Measurements from ENCODE around the gene RBM44.

RBM44 gene

DNA sequence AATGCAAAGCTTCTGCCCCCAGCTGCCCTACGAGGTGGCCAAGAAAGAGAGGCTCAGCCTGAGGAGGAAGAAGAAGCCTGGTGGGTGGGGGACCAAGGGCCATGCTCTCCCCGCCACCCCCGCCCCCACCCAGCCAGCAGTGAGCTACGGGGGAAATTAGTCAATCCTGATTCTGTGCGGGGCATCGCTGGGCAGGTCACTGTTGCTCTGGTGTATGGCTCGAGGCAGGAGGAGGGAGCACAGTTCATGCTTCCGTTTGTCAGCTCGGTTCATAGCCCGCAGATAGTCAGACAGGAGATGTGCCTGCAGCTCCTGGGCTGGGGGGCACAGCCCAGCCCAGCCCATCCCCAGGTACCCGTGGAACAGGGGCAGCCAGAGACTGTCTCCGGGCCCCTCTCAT, 78.0 kb downstream of the RBM44 start:
- Histone ChIP-seq H3K27ac (no peak overlapping the region), H3K27me3 (replicated peaks) (no peaks in the 10 kb centered on the region), H3K4me3 (ENCODE audit: low read depth, low read length) (no peak overlapping the region), H3K36me3 (replicated peaks) (no peaks in the 10 kb centered on the region)
- DNase-seq, result no peak
- in situ Hi-C loops (cut with HindIII; ENCODE audit: low pct_ligation_motif_present, low sequenced_read_pairs), result no loop called here
- TF ChIP-seq, protein P1, sequence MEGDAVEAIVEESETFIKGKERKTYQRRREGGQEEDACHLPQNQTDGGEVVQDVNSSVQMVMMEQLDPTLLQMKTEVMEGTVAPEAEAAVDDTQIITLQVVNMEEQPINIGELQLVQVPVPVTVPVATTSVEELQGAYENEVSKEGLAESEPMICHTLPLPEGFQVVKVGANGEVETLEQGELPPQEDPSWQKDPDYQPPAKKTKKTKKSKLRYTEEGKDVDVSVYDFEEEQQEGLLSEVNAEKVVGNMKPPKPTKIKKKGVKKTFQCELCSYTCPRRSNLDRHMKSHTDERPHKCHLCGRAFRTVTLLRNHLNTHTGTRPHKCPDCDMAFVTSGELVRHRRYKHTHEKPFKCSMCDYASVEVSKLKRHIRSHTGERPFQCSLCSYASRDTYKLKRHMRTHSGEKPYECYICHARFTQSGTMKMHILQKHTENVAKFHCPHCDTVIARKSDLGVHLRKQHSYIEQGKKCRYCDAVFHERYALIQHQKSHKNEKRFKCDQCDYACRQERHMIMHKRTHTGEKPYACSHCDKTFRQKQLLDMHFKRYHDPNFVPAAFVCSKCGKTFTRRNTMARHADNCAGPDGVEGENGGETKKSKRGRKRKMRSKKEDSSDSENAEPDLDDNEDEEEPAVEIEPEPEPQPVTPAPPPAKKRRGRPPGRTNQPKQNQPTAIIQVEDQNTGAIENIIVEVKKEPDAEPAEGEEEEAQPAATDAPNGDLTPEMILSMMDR (IDR thresholded peaks at IDR 0.05; ENCODE audit: low read depth, low read length, missing control alignments), result no peak

DNA sequence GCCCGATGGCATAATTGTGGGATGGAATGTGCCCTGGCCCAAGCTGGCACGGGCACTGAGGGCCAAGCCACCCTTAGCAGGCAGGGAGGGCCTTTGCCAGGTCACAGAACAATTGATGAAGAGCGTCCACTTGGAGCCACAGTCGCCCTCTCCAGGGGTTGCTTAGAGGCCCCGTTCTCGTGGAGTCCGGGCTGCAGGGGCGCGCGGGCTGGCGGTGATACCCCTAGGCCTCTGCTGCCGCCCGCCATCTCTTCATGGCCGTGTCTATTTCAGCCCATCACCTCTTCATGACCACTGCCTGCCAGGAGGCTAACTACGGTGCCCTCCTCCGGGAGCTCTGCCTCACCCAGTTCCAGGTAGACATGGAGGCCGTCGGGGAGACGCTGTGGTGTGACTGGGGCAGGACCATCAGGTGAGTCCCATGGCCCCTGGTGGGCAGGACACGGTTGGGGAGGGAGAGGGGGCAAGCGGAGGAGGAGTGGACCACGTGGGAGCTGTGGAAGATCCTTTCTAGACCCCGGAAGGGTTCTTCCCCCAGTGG, 78.4 kb downstream of the RBM44 start:
- in situ Hi-C loops (cut with HindIII; ENCODE audit: low pct_ligation_motif_present, low sequenced_read_pairs), result no loop called here
- no peak for DNase-seq
- Histone ChIP-seq H3K27me3 (replicated peaks) (no peaks in the 10 kb centered on the region), H3K27ac (no peak overlapping the region), H3K36me3 (replicated peaks) (no peaks in the 10 kb centered on the region), H3K4me3 (ENCODE audit: low read depth, low read length) (no peak overlapping the region)
- TF ChIP-seq, protein P1 (IDR thresholded peaks at IDR 0.05; ENCODE audit: low read depth, low read length, missing control alignments), result no peak

DNA sequence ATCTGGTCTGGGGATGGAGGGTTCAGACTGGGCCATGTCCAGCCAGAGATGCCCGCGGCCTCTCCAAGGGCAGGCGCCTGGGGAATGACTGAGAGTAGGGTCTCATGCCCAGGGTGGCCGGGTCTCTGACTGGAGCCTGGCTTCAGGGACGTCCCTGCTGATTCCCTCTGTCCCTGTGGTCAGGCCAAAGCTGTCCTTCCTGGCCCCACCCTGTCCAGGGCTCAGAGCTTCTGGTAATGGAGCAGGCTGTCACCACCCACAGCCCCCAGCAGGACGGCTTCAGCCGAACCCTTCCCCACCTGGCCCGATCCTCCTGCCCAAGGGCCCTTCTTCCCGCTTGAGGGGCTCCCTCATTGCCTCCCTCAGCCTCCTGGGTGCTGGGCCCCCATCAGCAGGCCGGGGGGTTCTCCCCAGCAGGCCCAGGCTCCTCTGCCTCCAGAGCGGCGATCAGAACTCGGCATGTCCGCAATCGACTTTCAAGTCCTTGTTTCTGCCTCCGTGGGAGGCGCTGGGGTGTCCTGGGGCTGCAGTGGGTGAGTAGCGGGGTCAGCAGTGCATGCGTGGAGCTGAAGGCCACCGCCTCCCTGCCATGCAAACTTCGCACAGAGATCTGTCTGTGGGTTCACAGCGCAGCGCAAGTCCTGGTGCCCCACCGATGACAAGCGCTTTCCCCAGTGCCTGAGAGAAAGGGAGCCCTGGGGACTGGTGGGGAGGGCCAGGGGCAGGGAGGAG, 79.2 kb downstream of the RBM44 start:
- TF ChIP-seq, protein P1 (IDR thresholded peaks at IDR 0.05; ENCODE audit: low read depth, low read length, missing control alignments), result no peak
- DNase-seq, result no peak
- H3K4me3 ChIP-seq (ENCODE audit: low read depth, low read length), result no peak overlapping the region
- H3K36me3 ChIP-seq (replicated peaks), result no peaks in the 10 kb centered on the region
- no peak overlapping the region for H3K27ac ChIP-seq
- in situ Hi-C loops (cut with HindIII; ENCODE audit: low pct_ligation_motif_present, low sequenced_read_pairs), result no loop called here
- H3K27me3 ChIP-seq (replicated peaks), result no peaks in the 10 kb centered on the region

DNA sequence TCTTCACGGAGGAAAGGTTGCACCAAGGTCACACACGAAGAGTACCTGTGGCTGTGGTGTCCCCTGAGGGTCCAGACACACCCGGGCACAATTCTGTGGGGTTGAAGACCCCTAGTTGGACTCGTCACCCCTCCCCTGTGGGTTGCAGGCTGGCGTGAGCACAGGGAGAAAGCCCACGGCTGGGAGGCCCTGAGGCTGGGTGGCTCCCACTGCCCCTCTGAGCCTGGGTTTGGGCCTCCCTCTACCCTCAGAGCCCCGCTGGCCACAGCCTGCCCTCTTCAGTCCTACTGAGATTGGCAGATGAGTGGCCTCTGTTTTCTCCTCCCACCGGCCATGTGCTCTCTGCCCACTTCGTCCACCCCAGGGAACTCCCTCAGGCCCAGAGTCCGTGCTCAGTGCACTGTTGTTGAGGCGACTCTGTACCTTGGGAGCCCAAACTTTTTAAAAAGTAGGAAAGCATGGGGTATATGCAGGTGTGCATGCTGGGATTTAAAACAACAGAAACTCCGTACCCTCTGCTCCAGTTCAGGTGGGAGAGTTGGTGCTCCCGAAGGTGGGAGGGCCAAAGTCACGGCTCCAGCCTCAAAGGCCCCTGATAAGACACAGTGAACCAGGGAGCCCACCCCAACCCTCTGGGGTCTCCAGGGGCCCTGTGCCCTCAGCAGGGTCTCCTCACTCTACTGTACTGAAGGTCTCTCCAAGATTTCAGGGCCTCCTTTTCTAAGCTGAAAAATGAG, 79.9 kb downstream of the RBM44 start:
- Histone ChIP-seq H3K27me3 (replicated peaks) (no peaks in the 10 kb centered on the region), H3K4me3 (ENCODE audit: low read depth, low read length) (no peak overlapping the region), H3K27ac (no peak overlapping the region), H3K36me3 (replicated peaks) (no peaks in the 10 kb centered on the region)
- DNase-seq, result no peak
- in situ Hi-C loops (cut with HindIII; ENCODE audit: low pct_ligation_motif_present, low sequenced_read_pairs), result no loop called here
- TF ChIP-seq, protein P1 (IDR thresholded peaks at IDR 0.05; ENCODE audit: low read depth, low read length, missing control alignments), result no peak

DNA sequence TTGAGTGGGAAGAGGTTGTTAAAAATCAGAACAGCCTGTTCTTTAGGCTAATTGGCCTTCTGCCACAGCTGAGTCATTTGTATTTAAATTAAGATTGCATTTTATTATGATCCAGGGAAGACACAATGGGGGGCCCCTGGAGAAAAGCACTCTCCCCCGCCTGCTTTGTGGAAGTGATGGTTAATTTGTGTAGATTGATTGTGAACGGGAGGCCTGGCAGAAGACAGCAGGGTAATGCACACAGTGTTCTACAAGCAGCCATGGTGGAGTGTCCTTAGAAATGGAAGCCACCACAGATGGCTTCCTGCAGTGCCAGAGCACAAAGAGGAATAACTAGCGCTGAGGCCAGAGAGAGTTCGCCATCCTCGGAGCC, 80.5 kb downstream of the RBM44 start:
- TF ChIP-seq, protein P1 (IDR thresholded peaks at IDR 0.05; ENCODE audit: low read depth, low read length, missing control alignments), result no peak
- Histone ChIP-seq H3K27ac (no peak overlapping the region), H3K27me3 (replicated peaks) (no peaks in the 10 kb centered on the region), H3K4me3 (ENCODE audit: low read depth, low read length) (no peak overlapping the region), H3K36me3 (replicated peaks) (no peaks in the 10 kb centered on the region)
- DNase-seq, result no peak
- in situ Hi-C loops (cut with HindIII; ENCODE audit: low pct_ligation_motif_present, low sequenced_read_pairs), result no loop called here
